Panc1 (cell line): ENCODE results near the gene NPHP3. TPM values are rescaled to one million over a fixed set of nuclear protein-coding genes. Genes with fewer than 3 reads are reported as not detected.

Experiments used
- ATAC-seq: fragments of 200-7000 bp; cut with Tn5 transposase; 2 replicates; pipeline ENCODE4 v1.9.1; 2020; ENCODE audit warnings: mild to moderate bottlenecking, moderate library complexity
- BruUV-seq: library from RNA; stranded (reverse); fragments of 400-500 nt; replicated peaks from 2 replicates; lab custom pipeline; 2021; lab: Mats Ljungman, UMichigan
- CTCF ChIA-PET: fragments of 300-600 bp; sonication (Branson Sonifier 250); formaldehyde crosslinking; loops from one replicate; lab custom pipeline; 2022; ENCODE audit warnings: antibody characterized with exemption; lab: Charles Lee
- POLR2A ChIA-PET: fragments of 300-600 bp; sonication (Branson Sonifier 250); formaldehyde crosslinking; loops from one replicate; lab custom pipeline; 2022; ENCODE audit warnings: antibody characterized with exemption; lab: Charles Lee
- DNase-seq: peaks from one replicate; pipeline ENCODE4 v3.0.0-alpha.2; 2010; ENCODE audit warnings: low read depth, low spot score
- H3K27ac ChIP-seq: 2 replicates; pipeline ENCODE4 v1.5.1; 2011; ENCODE audit warnings: mild to moderate bottlenecking, low read length, inconsistent platforms
- H3K27me3 ChIP-seq: fragments of 200-500 bp; sonication (Bioruptor generic); 2 replicates; pipeline ENCODE4 v1.6.0; 2014; ENCODE audit warnings: low read length, inconsistent platforms; ENCODE audit not compliant: control insufficient read depth, insufficient read depth
- H3K36me3 ChIP-seq: fragments of 200-500 bp; sonication (Bioruptor generic); 2 replicates; pipeline ENCODE4 v1.5.1; 2014; ENCODE audit warnings: inconsistent platforms, mild to moderate bottlenecking, low read length, moderate library complexity; ENCODE audit not compliant: control insufficient read depth, insufficient read depth
- H3K4me1 ChIP-seq: 2 replicates; pipeline ENCODE4 v1.5.1; 2011; ENCODE audit warnings: inconsistent platforms, mild to moderate bottlenecking, low read length, moderate library complexity; ENCODE audit not compliant: control insufficient read depth, insufficient read depth
- H3K4me3 ChIP-seq, 2 experiments: 2 replicates each; pipeline ENCODE4 v1.5.1; 2011 to 2012; ENCODE audit warnings: low read depth in 2 of 2, low read length in 2 of 2, mild to moderate bottlenecking in 2 of 2, inconsistent platforms in 1 of 2, moderate library complexity in 1 of 2
- H3K9me3 ChIP-seq: fragments of 200-500 bp; sonication (Bioruptor generic); 2 replicates; pipeline ENCODE4 v1.5.1; 2014; ENCODE audit warnings: low read depth, mild to moderate bottlenecking, inconsistent platforms, low read length, moderate library complexity; ENCODE audit not compliant: control insufficient read depth, insufficient read depth
- POLR2AphosphoS5 ChIP-seq: IDR thresholded peaks from 2 replicates; pipeline ENCODE4 v1.6.1; 2012; ENCODE audit warnings: mild to moderate bottlenecking, low read depth, low read length, moderate library complexity
- SIN3A ChIP-seq: IDR thresholded peaks from 2 replicates; pipeline ENCODE4 v1.6.1; 2012; ENCODE audit warnings: low read depth, mild to moderate bottlenecking, low read length, moderate library complexity, borderline replicate concordance; ENCODE audit not compliant: insufficient read depth
- TCF7L2 ChIP-seq: IDR thresholded peaks from 2 replicates; pipeline ENCODE4 v1.6.1; 2011; ENCODE audit warnings: mild to moderate bottlenecking, low read depth, low read length, inconsistent platforms
- in situ Hi-C: cut with HindIII; loops from 2 replicates; pipeline ENCODE4 v1.10.0; 2016; ENCODE audit warnings: low sequenced_read_pairs, low pct_unique_long_range_greater_than_20kb
- intact Hi-C: fragments of 100-400 bp; cut with micrococcal nuclease; formaldehyde crosslinking; loops from one replicate; pipeline ENCODE4 v1.10.0; 2022; ENCODE audit not compliant: unreplicated experiment
- total RNA-seq: library from RNA; stranded (reverse); gene quantifications from one replicate; pipeline ENCODE4 v1.2.1, GENCODE V29; 2021; ENCODE audit not compliant: unreplicated experiment
- TF ChIP-seq, protein P1 (sequence below), 2 experiments: IDR thresholded peaks; 2 replicates each; pipeline ENCODE4 v1.6.1; 2011 to 2012; ENCODE audit warnings: low read depth in 2 of 2, control low read depth in 1 of 2, low read length in 1 of 2, mild to moderate bottlenecking in 1 of 2, moderate library complexity in 1 of 2; ENCODE audit not compliant: insufficient read depth in 1 of 2
- TF ChIP-seq, protein P2 (sequence below): fragments of 450-650 bp; IDR thresholded peaks from 2 replicates; pipeline ENCODE4 v1.5.1; 2017; ENCODE audit warnings: mild to moderate bottlenecking

Gene NPHP3
- total RNA-seq, 1 experiment from 2014 or later: 34.0 TPM

DNA sequence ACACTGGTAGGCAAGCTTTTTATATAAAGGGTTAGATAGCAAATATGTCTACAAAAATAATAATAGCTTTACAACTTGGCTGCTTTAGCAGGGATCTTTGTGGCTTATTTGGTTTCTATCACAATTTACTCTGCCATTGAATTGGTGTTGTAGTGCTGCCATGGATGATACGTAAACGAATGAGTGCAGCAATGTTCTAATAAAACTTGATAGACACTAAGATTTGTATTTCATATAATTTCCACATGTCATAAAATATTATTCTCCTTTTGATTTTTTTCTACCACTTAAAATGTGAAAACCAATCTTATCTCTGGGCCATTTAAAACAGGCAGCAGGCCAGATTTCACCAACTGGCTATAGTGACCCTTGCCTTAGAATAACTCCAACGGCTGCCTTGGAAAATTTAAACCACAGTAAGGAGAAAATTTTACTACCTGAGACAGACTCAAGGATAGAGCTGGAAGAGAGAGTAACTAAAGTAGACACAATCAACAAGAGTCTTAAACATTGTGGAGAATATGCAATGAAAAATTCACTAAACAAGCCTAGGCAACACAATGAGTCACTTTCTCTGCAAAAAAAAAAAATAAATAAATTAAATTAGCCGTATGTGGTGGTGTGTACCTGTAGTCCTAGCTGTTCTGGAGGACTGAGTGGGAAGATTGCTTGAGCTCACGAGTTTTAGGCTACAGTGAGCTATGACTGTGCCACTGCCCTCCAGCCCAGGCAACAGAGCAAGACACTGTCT is 8.1 kb downstream of the NPHP3 start:
- Histone ChIP-seq H3K36me3 (peaks cover 47% of the 10 kb centered on the region), H3K9me3 (no peaks in the 10 kb centered on the region), H3K4me3 (no peak overlapping the region), H3K27me3 (no peaks in the 10 kb centered on the region), H3K4me1 (peaks cover 4% of the 10 kb centered on the region; the same call in 1 of the 2 replicates), H3K27ac (no peak overlapping the region)
- BruUV-seq: no TSS peak
- ATAC-seq (peak; percentile 17; the same call in 1 of the 2 replicates), DNase-seq (no peak)
- CTCF ChIA-PET: no interaction called here
- intact Hi-C loops (no loop called here), in situ Hi-C loops (no loop called here)
- POLR2A ChIA-PET: interaction anchor here (0.7 kb wide), 1 partner anchor 227 kb away, joined by 3 read pairs; no protein-coding TSS in a partner anchor
- TF ChIP-seq TCF7L2: no peak
- no peak for TF ChIP-seq POLR2AphosphoS5
- TF ChIP-seq, protein P1, sequence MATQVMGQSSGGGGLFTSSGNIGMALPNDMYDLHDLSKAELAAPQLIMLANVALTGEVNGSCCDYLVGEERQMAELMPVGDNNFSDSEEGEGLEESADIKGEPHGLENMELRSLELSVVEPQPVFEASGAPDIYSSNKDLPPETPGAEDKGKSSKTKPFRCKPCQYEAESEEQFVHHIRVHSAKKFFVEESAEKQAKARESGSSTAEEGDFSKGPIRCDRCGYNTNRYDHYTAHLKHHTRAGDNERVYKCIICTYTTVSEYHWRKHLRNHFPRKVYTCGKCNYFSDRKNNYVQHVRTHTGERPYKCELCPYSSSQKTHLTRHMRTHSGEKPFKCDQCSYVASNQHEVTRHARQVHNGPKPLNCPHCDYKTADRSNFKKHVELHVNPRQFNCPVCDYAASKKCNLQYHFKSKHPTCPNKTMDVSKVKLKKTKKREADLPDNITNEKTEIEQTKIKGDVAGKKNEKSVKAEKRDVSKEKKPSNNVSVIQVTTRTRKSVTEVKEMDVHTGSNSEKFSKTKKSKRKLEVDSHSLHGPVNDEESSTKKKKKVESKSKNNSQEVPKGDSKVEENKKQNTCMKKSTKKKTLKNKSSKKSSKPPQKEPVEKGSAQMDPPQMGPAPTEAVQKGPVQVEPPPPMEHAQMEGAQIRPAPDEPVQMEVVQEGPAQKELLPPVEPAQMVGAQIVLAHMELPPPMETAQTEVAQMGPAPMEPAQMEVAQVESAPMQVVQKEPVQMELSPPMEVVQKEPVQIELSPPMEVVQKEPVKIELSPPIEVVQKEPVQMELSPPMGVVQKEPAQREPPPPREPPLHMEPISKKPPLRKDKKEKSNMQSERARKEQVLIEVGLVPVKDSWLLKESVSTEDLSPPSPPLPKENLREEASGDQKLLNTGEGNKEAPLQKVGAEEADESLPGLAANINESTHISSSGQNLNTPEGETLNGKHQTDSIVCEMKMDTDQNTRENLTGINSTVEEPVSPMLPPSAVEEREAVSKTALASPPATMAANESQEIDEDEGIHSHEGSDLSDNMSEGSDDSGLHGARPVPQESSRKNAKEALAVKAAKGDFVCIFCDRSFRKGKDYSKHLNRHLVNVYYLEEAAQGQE (IDR thresholded peaks at IDR 0.05; ENCODE audit: insufficient read depth in 1 of 2, low read depth in 2 of 2, low read length in 1 of 2): no peak
- no peak for TF ChIP-seq SIN3A
- TF ChIP-seq, protein P2, sequence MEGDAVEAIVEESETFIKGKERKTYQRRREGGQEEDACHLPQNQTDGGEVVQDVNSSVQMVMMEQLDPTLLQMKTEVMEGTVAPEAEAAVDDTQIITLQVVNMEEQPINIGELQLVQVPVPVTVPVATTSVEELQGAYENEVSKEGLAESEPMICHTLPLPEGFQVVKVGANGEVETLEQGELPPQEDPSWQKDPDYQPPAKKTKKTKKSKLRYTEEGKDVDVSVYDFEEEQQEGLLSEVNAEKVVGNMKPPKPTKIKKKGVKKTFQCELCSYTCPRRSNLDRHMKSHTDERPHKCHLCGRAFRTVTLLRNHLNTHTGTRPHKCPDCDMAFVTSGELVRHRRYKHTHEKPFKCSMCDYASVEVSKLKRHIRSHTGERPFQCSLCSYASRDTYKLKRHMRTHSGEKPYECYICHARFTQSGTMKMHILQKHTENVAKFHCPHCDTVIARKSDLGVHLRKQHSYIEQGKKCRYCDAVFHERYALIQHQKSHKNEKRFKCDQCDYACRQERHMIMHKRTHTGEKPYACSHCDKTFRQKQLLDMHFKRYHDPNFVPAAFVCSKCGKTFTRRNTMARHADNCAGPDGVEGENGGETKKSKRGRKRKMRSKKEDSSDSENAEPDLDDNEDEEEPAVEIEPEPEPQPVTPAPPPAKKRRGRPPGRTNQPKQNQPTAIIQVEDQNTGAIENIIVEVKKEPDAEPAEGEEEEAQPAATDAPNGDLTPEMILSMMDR: no peak

- ChIA-PET POLR2A (interaction anchor here (0.6 kb wide), 1 partner anchor 717 kb away, joined by 4 read pairs; no protein-coding TSS in a partner anchor), CTCF (no interaction called here)
- Histone ChIP-seq H3K4me3 (no peak overlapping the region), H3K27me3 (no peaks in the 10 kb centered on the region), H3K36me3 (peaks cover 31% of the 10 kb centered on the region), H3K27ac (no peak overlapping the region), H3K4me1 (no peaks in the 10 kb centered on the region), H3K9me3 (no peaks in the 10 kb centered on the region)
- in situ Hi-C loops (no loop called here), intact Hi-C loops (no loop called here)
- TF ChIP-seq SIN3A: no peak
- TF ChIP-seq, protein P1 (IDR thresholded peaks at IDR 0.05; ENCODE audit: insufficient read depth in 1 of 2, low read depth in 2 of 2, low read length in 1 of 2): no peak
- no peak for TF ChIP-seq TCF7L2
- DNase-seq (no peak), ATAC-seq (no peak)
- BruUV-seq: no TSS peak
These were observed 11.9 kb downstream of the NPHP3 start for GRCh38 chr3:132710311-132710710.
